Measurements from ENCODE around the gene LRRC73. TPM values are rescaled to one million over a fixed set of nuclear protein-coding genes. Genes with fewer than 3 reads are reported as not detected.
A peak's percentile ranks its signal among the peaks of the same experiment; 100 is the strongest.
"Not testable (repeated sequence)": the region's sequence is repeated elsewhere in the genome, so short reads cannot be mapped to it uniquely, and the experiment has no call there.

The LRRC73 gene
- total RNA-seq, 1 experiment from 2014 or later: 1.4 TPM

- TF ChIP-seq SP1 (CRISPR knock-in tag; conservative IDR thresholded peaks at IDR 0.05): peak; percentile 43; the same call in 1 of the 2 replicates
Measured at GRCh38 chr6:43509984-43510826, at the start of gene LRRC73 (continued).

DNA sequence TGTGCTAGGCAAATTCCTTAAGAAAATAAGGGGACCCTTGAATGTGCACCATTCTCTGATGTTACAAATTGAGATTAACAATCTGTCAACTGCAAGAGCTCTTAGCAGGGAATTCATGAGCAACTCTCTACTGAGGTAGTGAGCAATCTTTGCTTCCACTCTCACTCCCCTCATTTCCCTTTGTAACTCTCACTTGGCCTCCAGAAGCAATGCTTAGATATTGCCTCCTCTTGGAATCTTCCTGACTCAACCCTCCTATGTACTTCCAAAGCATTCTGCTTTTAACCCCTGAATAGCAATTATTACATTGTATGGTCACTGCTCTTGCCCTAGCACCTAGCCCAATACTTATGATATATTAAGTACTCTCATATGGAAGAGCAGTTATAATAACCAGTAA, 49.2 kb upstream of the LRRC73 start:
- ATAC-seq (no peak), DNase-seq (ENCODE audit: low spot score) (no peak)
- H3K27ac Mint-ChIP-seq: no peak overlapping the region
- CTCF ChIA-PET: no interaction called here
- POLR2A ChIA-PET: no interaction called here
- H3K36me3 Mint-ChIP-seq: peaks cover 82% of the 10 kb centered on the region
- no peaks in the 10 kb centered on the region for H3K27me3 Mint-ChIP-seq (ENCODE audit: low read depth)
- H3K4me1 Mint-ChIP-seq: no peaks in the 10 kb centered on the region
- no peak for TF ChIP-seq ATF3 (CRISPR knock-in tag; conservative IDR thresholded peaks at IDR 0.05)
- no peak for TF ChIP-seq ZBTB21 (CRISPR knock-in tag; IDR thresholded peaks at IDR 0.05; ENCODE audit: borderline replicate concordance)
- TF ChIP-seq RELA (CRISPR knock-in tag; IDR thresholded peaks at IDR 0.05; ENCODE audit: borderline replicate concordance): no peak
- no peaks in the 10 kb centered on the region for H3K9me3 Mint-ChIP-seq
- H3K4me3 Mint-ChIP-seq: no peak overlapping the region

- CTCF ChIA-PET: interaction anchor here (0.7 kb wide), 1 partner anchor 37 kb away, joined by 3 read pairs; no protein-coding TSS in a partner anchor
- H3K36me3 Mint-ChIP-seq: peaks cover 85% of the 10 kb centered on the region
- not testable (repeated sequence) for H3K4me1 Mint-ChIP-seq
Measured at GRCh38 chr6:43557620-43558019, 47.5 kb upstream of the LRRC73 start.

DNA sequence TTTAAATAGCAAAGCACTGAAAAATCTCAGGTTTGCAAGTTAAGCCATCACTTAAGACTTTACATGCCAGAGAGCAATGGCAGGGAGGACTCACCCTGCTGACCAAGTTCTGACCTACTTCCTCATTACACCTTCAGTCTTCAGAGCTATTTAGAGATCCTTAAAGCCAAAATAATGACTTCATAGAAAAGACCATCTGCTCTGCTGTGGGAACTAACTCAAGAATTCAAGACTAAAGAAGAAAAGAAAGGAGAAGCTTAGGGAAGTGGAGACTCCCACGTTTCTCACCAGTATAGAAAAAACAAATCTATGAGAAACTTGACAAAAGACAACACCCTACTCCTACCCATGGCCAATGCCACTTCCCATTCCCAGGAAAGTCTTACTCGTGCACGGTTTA, 37.1 kb upstream of the LRRC73 start:
- no peak overlapping the region for H3K4me3 Mint-ChIP-seq
- DNase-seq (ENCODE audit: low spot score) (no peak), ATAC-seq (no peak)
- CTCF ChIA-PET: no interaction called here
- POLR2A ChIA-PET: no interaction called here
- no peak overlapping the region for H3K27ac Mint-ChIP-seq
- H3K27me3 Mint-ChIP-seq (ENCODE audit: low read depth): no peaks in the 10 kb centered on the region
- no peaks in the 10 kb centered on the region for H3K4me1 Mint-ChIP-seq
- H3K9me3 Mint-ChIP-seq: no peaks in the 10 kb centered on the region
- peaks cover 74% of the 10 kb centered on the region for H3K36me3 Mint-ChIP-seq
- TF ChIP-seq ATF6 (CRISPR knock-in tag; IDR thresholded peaks at IDR 0.05) (no peak), ZNF425 (CRISPR knock-in tag; conservative IDR thresholded peaks at IDR 0.05) (no peak), JAZF1 (CRISPR knock-in tag; IDR thresholded peaks at IDR 0.05) (no peak), KAT7 (CRISPR knock-in tag; IDR thresholded peaks at IDR 0.05; ENCODE audit: borderline replicate concordance) (no peak), NR1H2 (CRISPR knock-in tag; IDR thresholded peaks at IDR 0.05) (no peak), ESRRA (CRISPR knock-in tag; IDR thresholded peaks at IDR 0.05; ENCODE audit: borderline replicate concordance) (no peak), TP53 (CRISPR knock-in tag; IDR thresholded peaks at IDR 0.05) (no peak), OVOL2 (CRISPR knock-in tag; IDR thresholded peaks at IDR 0.05; ENCODE audit: borderline replicate concordance) (no peak), RORB (CRISPR knock-in tag; IDR thresholded peaks at IDR 0.05) (no peak), PRDM15 (CRISPR knock-in tag; IDR thresholded peaks at IDR 0.05) (no peak), JUN (CRISPR knock-in tag; IDR thresholded peaks at IDR 0.05) (no peak)
- TF ChIP-seq, protein P1, sequence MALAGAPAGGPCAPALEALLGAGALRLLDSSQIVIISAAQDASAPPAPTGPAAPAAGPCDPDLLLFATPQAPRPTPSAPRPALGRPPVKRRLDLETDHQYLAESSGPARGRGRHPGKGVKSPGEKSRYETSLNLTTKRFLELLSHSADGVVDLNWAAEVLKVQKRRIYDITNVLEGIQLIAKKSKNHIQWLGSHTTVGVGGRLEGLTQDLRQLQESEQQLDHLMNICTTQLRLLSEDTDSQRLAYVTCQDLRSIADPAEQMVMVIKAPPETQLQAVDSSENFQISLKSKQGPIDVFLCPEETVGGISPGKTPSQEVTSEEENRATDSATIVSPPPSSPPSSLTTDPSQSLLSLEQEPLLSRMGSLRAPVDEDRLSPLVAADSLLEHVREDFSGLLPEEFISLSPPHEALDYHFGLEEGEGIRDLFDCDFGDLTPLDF (CRISPR knock-in tag; IDR thresholded peaks at IDR 0.05): no peak

More at GRCh38 chr6:43557620-43558019, 47.5 kb upstream of the LRRC73 start:
- DNase-seq (ENCODE audit: low spot score); ATAC-seq; H3K27ac Mint-ChIP-seq; POLR2A ChIA-PET; H3K9me3 Mint-ChIP-seq; H3K27me3 Mint-ChIP-seq (ENCODE audit: low read depth); H3K4me3 Mint-ChIP-seq: not testable (repeated sequence)
